EH (cell line): ENCODE measurements around the gene ACAT1.
"Not testable (repeated sequence)": the region's sequence is repeated elsewhere in the genome, so short reads cannot be mapped to it uniquely, and the experiment has no call there.

Experiments
- DNase-seq: peaks from one replicate; pipeline ENCODE4 v3.0.0-alpha.2; 2015; ENCODE audit warnings: low read depth

The ACAT1 gene

GRCh38 chr11:108147150-108147549 is 25.8 kb downstream of the ACAT1 start:
- DNase-seq, result peak; percentile 6

- DNase-seq, result no peak
These were observed 27.2 kb downstream of the ACAT1 start for GRCh38 chr11:108148556-108148955.

- DNase-seq, result no peak
These were observed 33.2 kb downstream of the ACAT1 start for GRCh38 chr11:108154591-108154990.

- no peak for DNase-seq
These were observed 39.7 kb downstream of the ACAT1 start for GRCh38 chr11:108160970-108161566.

- not testable (repeated sequence) for DNase-seq
These were observed 41.5 kb downstream of the ACAT1 start for GRCh38 chr11:108162878-108163277.

- no peak for DNase-seq
These were observed 46.3 kb downstream of the ACAT1 start for GRCh38 chr11:108167624-108168023.

- no peak for DNase-seq
These were observed 48.8 kb downstream of the ACAT1 start for GRCh38 chr11:108170184-108170583.

- DNase-seq, result no peak
These were observed 56.2 kb downstream of the ACAT1 start for GRCh38 chr11:108177570-108177969.

GRCh38 chr11:108193725-108194124 is 72.4 kb downstream of the ACAT1 start:
- DNase-seq, result no peak

GRCh38 chr11:108196901-108197300 is 75.5 kb downstream of the ACAT1 start:
- DNase-seq, result no peak
